ENCODE measurements around the gene OR2A14.
A peak's percentile ranks its signal among the peaks of the same experiment; 100 is the strongest.
"Not testable (repeated sequence)": the region's sequence is repeated elsewhere in the genome, so short reads cannot be mapped to it uniquely, and the experiment has no call there.

OR2A14 gene

GRCh38 chr7:144122876-144123275 lies at the start of gene OR2A14:
TSS of gene OR2A14 (plus strand) at chr7:144123176. CDS start at chr7:144129113, 5,937 bp downstream.
- DNase-seq = no peak

- DNase-seq = no peak
Measured at GRCh38 chr7:144074374-144074773, 48.6 kb upstream of the OR2A14 start.

- no peak for DNase-seq
Measured at GRCh38 chr7:144085978-144086377, 37.0 kb upstream of the OR2A14 start, which contains the start of gene OR2A12. TSS of gene OR2A12 (plus strand) at chr7:144086278. CDS start at chr7:144095108, 8,830 bp downstream.

GRCh38 chr7:144086730-144087129 lies 36.2 kb upstream of the OR2A14 start:
- no peak for DNase-seq

GRCh38 chr7:144087230-144087629 lies 35.7 kb upstream of the OR2A14 start:
- no peak for DNase-seq

GRCh38 chr7:144090667-144091066 lies 32.3 kb upstream of the OR2A14 start:
- no peak for DNase-seq

GRCh38 chr7:144098776-144099175 lies 24.2 kb upstream of the OR2A14 start:
- DNase-seq = no peak

GRCh38 chr7:144100607-144101006 lies 22.4 kb upstream of the OR2A14 start:
- DNase-seq = no peak

GRCh38 chr7:144102041-144102440 lies 20.9 kb upstream of the OR2A14 start:
- no peak for DNase-seq

- no peak for DNase-seq
Measured at GRCh38 chr7:144105211-144105610, 17.8 kb upstream of the OR2A14 start.

- DNase-seq = no peak
Measured at GRCh38 chr7:144109283-144109682, 13.7 kb upstream of the OR2A14 start, which contains the start of gene OR2A2. TSS of gene OR2A2 (plus strand) at chr7:144109583. CDS start at chr7:144109583, 0 bp downstream.

GRCh38 chr7:144110272-144110671 lies 12.7 kb upstream of the OR2A14 start:
- DNase-seq = no peak

- DNase-seq = no peak
Measured at GRCh38 chr7:144113651-144114050, 9.3 kb upstream of the OR2A14 start.

- DNase-seq = no peak
Measured at GRCh38 chr7:144118341-144118740, 4.6 kb upstream of the OR2A14 start.

- peak; percentile 73 for DNase-seq
Measured at GRCh38 chr7:144127714-144128334, 4.8 kb downstream of the OR2A14 start.

GRCh38 chr7:144129601-144130000 lies 6.6 kb downstream of the OR2A14 start:
- DNase-seq = not testable (repeated sequence)

GRCh38 chr7:144130730-144131129 lies 7.8 kb downstream of the OR2A14 start:
- no peak for DNase-seq

GRCh38 chr7:144132262-144132661 lies 9.3 kb downstream of the OR2A14 start:
- no peak for DNase-seq

- DNase-seq = no peak
Measured at GRCh38 chr7:144133307-144133706, 10.3 kb downstream of the OR2A14 start.

- DNase-seq = no peak
Measured at GRCh38 chr7:144134116-144134515, 11.1 kb downstream of the OR2A14 start.

GRCh38 chr7:144137501-144137900 lies 14.5 kb downstream of the OR2A14 start:
- no peak for DNase-seq

GRCh38 chr7:144142187-144142586 lies 19.2 kb downstream of the OR2A14 start:
- no peak for DNase-seq

- no peak for DNase-seq
Measured at GRCh38 chr7:144144426-144144825, 21.4 kb downstream of the OR2A14 start.

- DNase-seq = no peak
Measured at GRCh38 chr7:144148224-144148827, 25.4 kb downstream of the OR2A14 start.

GRCh38 chr7:144158861-144159260 lies 35.9 kb downstream of the OR2A14 start:
- DNase-seq = no peak

All from NCI-H1092 (cell line).